Measurements from ENCODE around the gene MPND.
A peak's percentile ranks its signal among the peaks of the same experiment; 100 is the strongest.

MPND gene

GRCh38 chr19:4369109-4369887 is 25.9 kb downstream of the MPND start:
- Histone ChIP-seq H3K4me1 (ENCODE audit: control insufficient read depth, insufficient read depth, low read depth, low read length) (peaks cover 74% of the 10 kb centered on the region), H3K27me3 (ENCODE audit: control insufficient read depth in 1 of 2, insufficient read depth in 1 of 2, low read length in 2 of 2) (no peaks in the 10 kb centered on the region), H3K14ac (ENCODE audit: low read length in 2 of 2) (peak overlapping the region in 1 of 2 experiments; percentile 37), H2BK15ac (ENCODE audit: low read depth, poor library complexity, severe bottlenecking) (no peak overlapping the region), H3K23ac (ENCODE audit: low read length in 2 of 2) (peak overlapping the region in 1 of 2 experiments; percentile 63), H2AK5ac (ENCODE audit: low read length, severe bottlenecking) (peak overlapping the region; percentile 98), H3K9me3 (ENCODE audit: control insufficient read depth, low read length) (no peaks in the 10 kb centered on the region), H3K4me2 (ENCODE audit: low read length, poor library complexity, severe bottlenecking) (peak overlapping the region; percentile 41), H3K27ac (ENCODE audit: low read length, poor library complexity, severe bottlenecking) (peak overlapping the region; percentile 76), H2BK5ac (ENCODE audit: low read depth, low read length, poor library complexity, severe bottlenecking) (peak overlapping the region; percentile 85), H2AFZ (ENCODE audit: low read depth, low read length) (no peak overlapping the region), H4K91ac (ENCODE audit: low read length) (peak overlapping the region; percentile 6), H3K4me3 (ENCODE audit: insufficient read depth in 1 of 2, low read depth in 1 of 2, low read length in 2 of 2) (peak overlapping the region in 1 of 2 experiments; percentile 62), H2BK12ac (ENCODE audit: low read length in 2 of 2) (no peak overlapping the region), H3K4ac (ENCODE audit: low read depth in 1 of 2, low read length in 2 of 2) (peak overlapping the region in 1 of 2 experiments; percentile 30), H4K8ac (ENCODE audit: low read length) (no peak overlapping the region), H2BK120ac (ENCODE audit: low read depth, low read length) (no peak overlapping the region), H3K9ac (ENCODE audit: low read length) (peak overlapping the region; percentile 81), H3K79me1 (replicated peaks; ENCODE audit: low read length, poor library complexity, severe bottlenecking) (peaks cover 43% of the 10 kb centered on the region), H3K36me3 (ENCODE audit: control insufficient read depth in 1 of 2, insufficient read depth in 2 of 2, low read depth in 1 of 2, low read length in 2 of 2) (peaks cover 37 to 70% of the 10 kb centered on the region in 2 experiments), H3K18ac (ENCODE audit: low read depth in 1 of 2, low read length in 2 of 2) (peak overlapping the region; percentile 8 to 28)
- 81% methylated on average over 25 of the region's 25 CpGs for WGBS
- no peak for DNase-seq

DNA sequence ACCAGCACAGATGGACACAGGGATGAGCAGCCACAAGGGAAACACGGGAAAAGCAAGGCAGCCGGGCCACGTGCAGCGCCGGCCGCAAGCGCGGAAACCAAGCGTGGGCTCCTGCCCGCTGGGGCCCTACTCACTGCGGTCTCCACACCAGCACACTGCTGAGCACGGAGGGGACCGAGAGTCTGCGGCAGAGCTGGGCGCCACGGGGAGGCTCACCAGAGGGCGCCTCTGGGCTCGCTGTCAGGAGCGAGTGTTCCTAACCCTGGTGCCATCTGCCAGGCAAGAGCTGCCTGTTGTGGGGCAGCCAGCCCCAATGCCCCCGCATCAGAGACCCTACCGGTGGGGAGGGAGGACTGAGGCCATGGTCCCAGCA is 26.5 kb downstream of the MPND start:
- peak overlapping the region; percentile 98 for H2AK5ac ChIP-seq (ENCODE audit: low read length, severe bottlenecking)
- H2BK120ac ChIP-seq (ENCODE audit: low read depth, low read length): no peak overlapping the region
- peak overlapping the region; percentile 76 for H3K27ac ChIP-seq (ENCODE audit: low read length, poor library complexity, severe bottlenecking)
- no peak overlapping the region for H2AFZ ChIP-seq (ENCODE audit: low read depth, low read length)
- no peak overlapping the region for H4K8ac ChIP-seq (ENCODE audit: low read length)
- H3K27me3 ChIP-seq (ENCODE audit: control insufficient read depth in 1 of 2, insufficient read depth in 1 of 2, low read length in 2 of 2): no peaks in the 10 kb centered on the region
- H3K4me2 ChIP-seq (ENCODE audit: low read length, poor library complexity, severe bottlenecking): no peak overlapping the region
- peaks cover 80% of the 10 kb centered on the region for H3K4me1 ChIP-seq (ENCODE audit: control insufficient read depth, insufficient read depth, low read depth, low read length)
- H3K18ac ChIP-seq (ENCODE audit: low read depth in 1 of 2, low read length in 2 of 2): peak overlapping the region in 1 of 2 experiments; percentile 28
- peak overlapping the region in 1 of 2 experiments; percentile 42 for H2BK12ac ChIP-seq (ENCODE audit: low read length in 2 of 2)
- H3K4ac ChIP-seq (ENCODE audit: low read depth in 1 of 2, low read length in 2 of 2): peak overlapping the region in 1 of 2 experiments; percentile 20
- peak; percentile 42 for DNase-seq
- peak overlapping the region; percentile 6 for H4K91ac ChIP-seq (ENCODE audit: low read length)
- H3K23ac ChIP-seq (ENCODE audit: low read length in 2 of 2): no peak overlapping the region
- H2BK5ac ChIP-seq (ENCODE audit: low read depth, low read length, poor library complexity, severe bottlenecking): peak overlapping the region; percentile 45
- H3K9me3 ChIP-seq (ENCODE audit: control insufficient read depth, low read length): no peaks in the 10 kb centered on the region
- peak overlapping the region in 1 of 2 experiments; percentile 62 for H3K4me3 ChIP-seq (ENCODE audit: insufficient read depth in 1 of 2, low read depth in 1 of 2, low read length in 2 of 2)
- peaks cover 34 to 67% of the 10 kb centered on the region in 2 experiments for H3K36me3 ChIP-seq (ENCODE audit: control insufficient read depth in 1 of 2, insufficient read depth in 2 of 2, low read depth in 1 of 2, low read length in 2 of 2)
- peak overlapping the region; percentile 81 for H3K9ac ChIP-seq (ENCODE audit: low read length)
- peak overlapping the region in 1 of 2 experiments; percentile 18 for H3K14ac ChIP-seq (ENCODE audit: low read length in 2 of 2)
- 61% methylated on average over 21 of the region's 21 CpGs for WGBS
- no peak overlapping the region for H2BK15ac ChIP-seq (ENCODE audit: low read depth, poor library complexity, severe bottlenecking)
- H3K79me1 ChIP-seq (replicated peaks; ENCODE audit: low read length, poor library complexity, severe bottlenecking): peaks cover 47% of the 10 kb centered on the region

DNA sequence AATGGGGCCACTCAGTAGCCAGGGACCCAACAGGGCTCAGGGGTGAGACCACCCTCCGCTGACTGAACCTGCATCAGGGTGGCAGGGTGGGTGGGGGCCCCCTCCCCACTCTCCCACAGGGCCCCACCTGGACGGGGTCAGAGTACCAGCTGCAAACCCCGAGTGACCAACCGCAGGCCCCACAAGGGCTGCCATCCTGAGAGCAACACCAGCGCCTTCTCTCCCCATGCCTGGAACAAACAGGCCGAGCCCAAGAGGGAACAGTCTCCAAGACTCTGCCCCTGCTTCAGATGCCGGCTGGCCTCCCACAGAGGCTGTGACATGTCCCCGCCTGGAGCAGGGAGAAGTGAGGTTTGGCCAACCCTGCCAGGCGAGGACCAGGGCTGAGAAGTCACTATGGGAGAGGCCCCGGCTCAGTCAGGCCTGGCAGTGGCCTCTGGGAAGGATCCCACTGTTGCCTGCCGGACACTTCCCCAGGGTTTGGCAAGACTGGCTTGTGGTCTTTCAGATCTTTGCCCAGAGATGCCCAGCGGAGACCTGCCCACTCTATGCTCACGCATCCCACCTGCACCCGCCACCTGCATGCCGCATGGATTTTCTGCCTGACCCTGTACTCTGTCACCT is 27.2 kb downstream of the MPND start:
- Histone ChIP-seq H3K9me3 (ENCODE audit: control insufficient read depth, low read length) (no peaks in the 10 kb centered on the region), H2BK15ac (ENCODE audit: low read depth, poor library complexity, severe bottlenecking) (no peak overlapping the region), H2BK12ac (ENCODE audit: low read length in 2 of 2) (no peak overlapping the region), H4K8ac (ENCODE audit: low read length) (peak overlapping the region; percentile 19), H3K9ac (ENCODE audit: low read length) (peak overlapping the region; percentile 81), H2BK120ac (ENCODE audit: low read depth, low read length) (no peak overlapping the region), H3K79me1 (replicated peaks; ENCODE audit: low read length, poor library complexity, severe bottlenecking) (peaks cover 41% of the 10 kb centered on the region), H3K23ac (ENCODE audit: low read length in 2 of 2) (no peak overlapping the region), H3K14ac (ENCODE audit: low read length in 2 of 2) (no peak overlapping the region), H3K4me2 (ENCODE audit: low read length, poor library complexity, severe bottlenecking) (no peak overlapping the region), H2AFZ (ENCODE audit: low read depth, low read length) (no peak overlapping the region), H4K91ac (ENCODE audit: low read length) (no peak overlapping the region), H2AK5ac (ENCODE audit: low read length, severe bottlenecking) (peak overlapping the region; percentile 77), H3K36me3 (ENCODE audit: control insufficient read depth in 1 of 2, insufficient read depth in 2 of 2, low read depth in 1 of 2, low read length in 2 of 2) (peaks cover 28 to 61% of the 10 kb centered on the region in 2 experiments), H3K18ac (ENCODE audit: low read depth in 1 of 2, low read length in 2 of 2) (no peak overlapping the region), H3K4me1 (ENCODE audit: control insufficient read depth, insufficient read depth, low read depth, low read length) (peaks cover 81% of the 10 kb centered on the region), H3K27ac (ENCODE audit: low read length, poor library complexity, severe bottlenecking) (peak overlapping the region; percentile 53), H3K27me3 (ENCODE audit: control insufficient read depth in 1 of 2, insufficient read depth in 1 of 2, low read length in 2 of 2) (no peaks in the 10 kb centered on the region), H3K4me3 (ENCODE audit: insufficient read depth in 1 of 2, low read depth in 1 of 2, low read length in 2 of 2) (no peak overlapping the region), H3K4ac (ENCODE audit: low read depth in 1 of 2, low read length in 2 of 2) (no peak overlapping the region), H2BK5ac (ENCODE audit: low read depth, low read length, poor library complexity, severe bottlenecking) (no peak overlapping the region)
- 95% methylated on average over 15 of the region's 15 CpGs for WGBS
- DNase-seq: no peak

Measured in mesenchymal stem cell (in vitro differentiated cells and primary cell).